ENCODE results near the gene EXOC7.

The EXOC7 gene

DNA sequence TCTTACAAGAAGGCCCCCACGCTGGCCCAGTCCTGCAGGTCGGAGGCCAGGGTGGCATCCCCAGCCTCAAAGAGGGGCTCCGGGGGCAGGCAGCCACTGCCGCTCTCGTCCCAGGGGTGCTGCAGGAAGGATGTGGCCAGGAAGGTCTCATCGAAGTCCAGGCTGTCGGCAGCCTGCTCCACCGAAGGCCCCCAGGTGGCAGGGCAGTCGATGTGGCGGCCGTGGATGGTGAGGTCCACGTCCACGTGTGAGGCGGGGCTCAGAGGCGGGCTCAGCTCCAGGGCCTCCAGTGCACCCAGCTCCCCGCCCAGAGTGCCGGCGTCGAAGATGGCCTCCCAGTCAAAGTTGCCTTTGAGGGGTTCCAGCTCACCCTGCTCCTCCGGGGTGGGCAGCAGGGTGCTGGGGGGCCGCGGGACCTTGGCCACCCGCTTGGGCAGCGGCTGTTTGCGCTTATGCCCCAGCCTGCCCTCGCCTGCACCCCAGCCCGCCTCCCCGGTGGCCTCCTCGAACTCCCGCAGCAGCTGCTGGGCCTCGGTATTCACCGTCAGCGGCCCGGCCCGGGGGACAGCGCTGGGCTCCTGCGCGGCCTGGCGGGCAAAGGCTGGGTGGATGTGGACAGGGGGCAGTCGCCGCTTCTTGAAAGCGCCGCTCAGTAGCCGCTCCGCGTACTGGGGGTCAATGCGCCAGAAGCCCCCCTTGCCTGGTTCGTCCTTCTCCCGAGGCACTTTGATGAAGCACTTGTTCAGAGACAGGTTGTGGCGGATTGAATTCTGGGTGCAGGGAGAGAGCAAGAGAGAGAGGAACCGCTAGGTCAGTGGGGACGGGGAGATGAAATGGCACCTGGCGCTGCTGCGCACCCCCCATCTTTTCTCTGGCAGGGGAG, 34.0 kb upstream of the EXOC7 start:
- TF ChIP-seq, protein P1, sequence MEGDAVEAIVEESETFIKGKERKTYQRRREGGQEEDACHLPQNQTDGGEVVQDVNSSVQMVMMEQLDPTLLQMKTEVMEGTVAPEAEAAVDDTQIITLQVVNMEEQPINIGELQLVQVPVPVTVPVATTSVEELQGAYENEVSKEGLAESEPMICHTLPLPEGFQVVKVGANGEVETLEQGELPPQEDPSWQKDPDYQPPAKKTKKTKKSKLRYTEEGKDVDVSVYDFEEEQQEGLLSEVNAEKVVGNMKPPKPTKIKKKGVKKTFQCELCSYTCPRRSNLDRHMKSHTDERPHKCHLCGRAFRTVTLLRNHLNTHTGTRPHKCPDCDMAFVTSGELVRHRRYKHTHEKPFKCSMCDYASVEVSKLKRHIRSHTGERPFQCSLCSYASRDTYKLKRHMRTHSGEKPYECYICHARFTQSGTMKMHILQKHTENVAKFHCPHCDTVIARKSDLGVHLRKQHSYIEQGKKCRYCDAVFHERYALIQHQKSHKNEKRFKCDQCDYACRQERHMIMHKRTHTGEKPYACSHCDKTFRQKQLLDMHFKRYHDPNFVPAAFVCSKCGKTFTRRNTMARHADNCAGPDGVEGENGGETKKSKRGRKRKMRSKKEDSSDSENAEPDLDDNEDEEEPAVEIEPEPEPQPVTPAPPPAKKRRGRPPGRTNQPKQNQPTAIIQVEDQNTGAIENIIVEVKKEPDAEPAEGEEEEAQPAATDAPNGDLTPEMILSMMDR (IDR thresholded peaks at IDR 0.05; ENCODE audit: low read depth, low read length, missing control alignments) = no peak
- no peak overlapping the region for H3K4me3 ChIP-seq (replicated peaks; ENCODE audit: low read depth, low read length)
- no peak for DNase-seq (ENCODE audit: extremely low read depth, low read depth)

DNA sequence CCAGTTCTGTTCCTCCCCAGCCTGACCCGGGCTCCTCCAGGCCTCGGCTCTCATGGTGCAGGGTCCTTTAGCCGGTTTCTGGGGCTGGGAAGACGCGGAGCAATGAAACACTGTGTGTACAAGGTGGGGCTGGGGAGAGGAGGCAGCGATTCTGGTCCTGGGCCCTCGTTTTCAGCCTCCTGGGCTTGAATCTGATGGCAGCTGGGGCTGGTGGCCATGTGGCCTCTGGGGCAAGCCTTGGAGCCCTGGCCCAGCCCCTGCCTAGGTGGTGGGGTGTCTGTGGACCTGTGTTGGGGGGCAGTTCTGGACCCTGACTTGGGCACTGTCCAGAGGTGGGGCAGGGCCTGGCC, 33.4 kb upstream of the EXOC7 start:
- no peak for DNase-seq (ENCODE audit: extremely low read depth, low read depth)
- TF ChIP-seq, protein P1 (IDR thresholded peaks at IDR 0.05; ENCODE audit: low read depth, low read length, missing control alignments) = no peak
- no peak overlapping the region for H3K4me3 ChIP-seq (replicated peaks; ENCODE audit: low read depth, low read length)

DNA sequence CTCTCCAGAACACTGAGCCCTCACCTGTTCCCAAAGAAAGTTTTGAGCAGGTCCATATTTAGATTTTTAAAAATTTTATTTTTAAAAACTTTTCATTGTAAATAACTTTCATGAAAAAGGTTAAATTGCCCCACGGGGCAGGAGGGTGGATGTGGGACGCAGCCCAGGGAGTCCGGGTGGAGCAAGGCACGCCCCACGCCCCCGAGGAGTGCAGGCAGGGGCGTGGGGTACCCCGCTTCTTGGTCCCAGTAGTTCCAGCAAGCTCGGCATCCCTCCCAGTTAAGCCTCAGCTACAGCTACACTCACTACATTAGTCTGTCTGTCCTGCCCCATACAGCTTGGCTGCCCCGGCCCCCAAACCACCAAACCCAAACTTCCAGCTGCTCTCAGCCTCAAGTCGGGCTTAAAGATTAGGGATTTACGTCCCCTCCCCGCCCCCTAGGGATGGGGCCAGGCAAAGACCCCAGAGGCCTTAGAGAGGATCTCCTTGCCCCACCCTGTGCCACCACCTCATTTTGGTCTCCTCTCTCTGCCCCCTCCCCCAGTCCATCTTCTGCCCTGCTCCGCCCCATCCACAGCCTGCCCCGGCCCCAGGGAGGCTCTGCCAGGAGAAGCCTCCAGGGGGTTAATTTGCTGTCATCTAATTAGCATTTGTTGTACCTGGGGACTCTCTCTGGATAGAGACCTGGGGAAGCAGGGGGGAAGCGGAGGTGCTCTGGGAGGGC, 32.9 kb upstream of the EXOC7 start:
- DNase-seq (ENCODE audit: extremely low read depth, low read depth) = no peak
- TF ChIP-seq, protein P1 (IDR thresholded peaks at IDR 0.05; ENCODE audit: low read depth, low read length, missing control alignments) = no peak
- H3K4me3 ChIP-seq (replicated peaks; ENCODE audit: low read depth, low read length) = no peak overlapping the region

DNA sequence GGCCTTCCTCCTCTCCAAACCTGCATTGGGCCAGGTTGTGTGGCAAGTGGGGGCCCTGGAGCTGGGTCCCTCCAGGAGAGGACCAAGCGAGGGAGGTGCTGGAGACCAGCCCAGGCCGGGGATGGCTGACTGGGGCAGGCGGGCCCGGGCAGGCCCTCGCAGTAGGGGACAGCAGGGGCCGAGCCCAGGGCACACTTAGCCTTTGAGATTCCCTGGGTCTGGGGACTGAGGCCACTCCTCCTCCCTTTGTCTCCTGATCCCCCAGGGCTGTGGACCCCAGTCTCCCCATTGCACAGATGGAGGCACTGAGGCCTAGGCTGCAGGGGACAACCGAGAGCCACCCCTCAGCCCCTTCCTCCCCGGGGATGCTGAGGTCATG, 32.2 kb upstream of the EXOC7 start:
- H3K4me3 ChIP-seq (replicated peaks; ENCODE audit: low read depth, low read length) = no peak overlapping the region
- DNase-seq (ENCODE audit: extremely low read depth, low read depth) = no peak
- TF ChIP-seq, protein P1 (IDR thresholded peaks at IDR 0.05; ENCODE audit: low read depth, low read length, missing control alignments) = no peak

DNA sequence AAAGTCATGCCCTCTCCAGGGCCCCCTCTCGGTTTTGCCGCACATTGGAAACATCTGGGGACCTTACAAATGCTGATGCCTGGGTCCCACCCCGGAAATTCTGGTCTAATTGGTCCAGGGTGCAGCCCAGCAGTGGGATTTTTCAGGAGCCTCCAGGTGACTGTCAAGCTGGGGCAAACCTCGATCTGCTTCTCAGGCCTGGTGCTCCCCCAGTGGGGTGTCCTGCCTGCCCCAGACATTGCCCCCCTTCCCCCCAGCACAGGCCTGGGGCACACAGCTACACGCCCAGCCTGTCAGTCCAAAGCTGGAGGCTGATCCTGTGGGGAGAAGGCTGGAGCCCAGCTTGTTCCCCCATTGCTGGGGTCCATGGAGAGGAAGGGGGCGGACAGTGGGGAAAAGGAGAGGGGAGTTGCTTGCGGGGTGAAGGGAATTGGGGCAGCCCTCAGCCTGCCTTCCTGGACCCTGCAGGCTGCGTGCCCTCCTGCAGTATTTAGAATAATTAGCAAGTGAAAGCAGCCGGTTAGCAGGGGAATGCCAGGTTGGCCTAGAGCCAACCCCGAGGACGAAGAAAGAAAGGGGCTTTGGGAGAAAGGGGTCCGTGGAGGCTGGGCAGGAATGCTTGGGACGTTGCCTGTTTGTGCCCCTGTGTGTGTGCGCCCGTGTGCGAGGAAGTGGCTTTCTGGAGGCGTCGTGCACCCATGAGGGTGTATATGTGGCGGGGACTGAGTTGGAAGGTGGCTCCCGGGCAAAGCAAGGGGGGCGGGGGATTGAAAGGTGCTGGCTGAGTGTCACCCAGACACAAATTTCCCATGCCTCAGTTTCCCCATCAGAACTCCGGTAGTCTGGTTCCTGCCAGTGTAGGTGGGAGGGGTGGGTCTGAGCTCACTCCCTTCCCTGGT, 31.6 kb upstream of the EXOC7 start:
- TF ChIP-seq, protein P1 (IDR thresholded peaks at IDR 0.05; ENCODE audit: low read depth, low read length, missing control alignments) = no peak
- no peak for DNase-seq (ENCODE audit: extremely low read depth, low read depth)
- H3K4me3 ChIP-seq (replicated peaks; ENCODE audit: low read depth, low read length) = no peak overlapping the region

DNA sequence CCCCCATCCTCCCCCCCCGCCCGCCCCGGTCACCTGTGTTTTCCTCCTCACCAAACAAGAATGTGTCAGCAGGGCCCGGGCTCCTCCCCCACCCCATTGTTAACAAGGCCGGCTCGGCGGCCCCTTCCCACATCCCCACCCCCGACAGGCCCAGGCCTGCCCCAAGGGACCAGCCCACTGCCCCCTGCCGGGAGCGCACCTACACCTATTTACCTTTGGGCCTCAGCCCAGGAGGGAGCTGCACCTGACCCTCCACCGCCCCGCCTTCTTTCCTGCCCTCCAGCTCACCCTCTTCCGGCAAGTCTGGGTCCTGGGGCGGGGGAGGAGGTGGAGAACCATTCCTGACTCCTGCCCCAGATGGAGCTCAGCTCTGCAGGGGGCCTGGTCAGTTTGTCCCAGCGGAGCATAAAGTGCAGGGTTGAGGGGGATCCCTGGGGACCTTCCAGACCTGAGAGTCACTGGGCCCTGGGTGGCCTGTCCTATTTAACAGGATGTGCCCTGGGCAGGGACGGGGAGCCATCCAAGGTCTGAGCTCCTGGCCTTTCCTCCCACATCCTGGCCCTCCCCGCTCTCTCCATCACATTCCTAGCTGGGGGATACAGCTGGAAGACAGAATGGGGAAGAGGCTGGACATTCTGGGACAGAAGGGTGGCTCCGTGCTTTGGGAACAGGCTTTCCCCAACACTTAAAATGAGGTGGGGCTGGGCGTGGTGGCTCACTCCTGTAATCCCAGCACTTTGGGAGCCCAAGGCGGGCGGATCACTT, 29.2 kb upstream of the EXOC7 start:
- no peak overlapping the region for H3K4me3 ChIP-seq (replicated peaks; ENCODE audit: low read depth, low read length)
- TF ChIP-seq, protein P1 (IDR thresholded peaks at IDR 0.05; ENCODE audit: low read depth, low read length, missing control alignments) = no peak
- no peak for DNase-seq (ENCODE audit: extremely low read depth, low read depth)
